Activated CD4-positive, alpha-beta T cell treated with anti-CD3 and anti-CD28 coated beads for 36 hours (primary cell): ENCODE measurements around the gene TRIM9. TPM values are rescaled to one million over a fixed set of nuclear protein-coding genes. Genes with fewer than 3 reads are reported as not detected.
A peak's percentile ranks its signal among the peaks of the same experiment; 100 is the strongest.
"Not testable (repeated sequence)": the region's sequence is repeated elsewhere in the genome, so short reads cannot be mapped to it uniquely, and the experiment has no call there.

Experiments used
- ATAC-seq: fragments of 200-7000 bp; cut with Tn5 transposase; one replicate; pipeline ENCODE4 v1.10.0; 2021; ENCODE audit warnings: mild to moderate bottlenecking, moderate library complexity
- CTCF ChIA-PET: fragments of 350-600 bp; sonication (Branson Sonifier 250); formaldehyde crosslinking; loops from one replicate; lab custom pipeline; 2021; ENCODE audit warnings: antibody characterized with exemption; lab: Charles Lee
- POLR2A ChIA-PET: fragments of 350-600 bp; sonication (Branson Sonifier 250); formaldehyde crosslinking; loops from one replicate; lab custom pipeline; 2021; ENCODE audit warnings: antibody characterized with exemption, inconsistent platforms; lab: Charles Lee
- DNase-seq: peaks from one replicate; pipeline ENCODE4 v3.0.0-alpha.2; 2020
- H3K27ac Mint-ChIP-seq: one replicate; pipeline ENCODE4 v1.8.0; 2021; ENCODE audit warnings: mixed read lengths
- H3K27me3 Mint-ChIP-seq: one replicate; pipeline ENCODE4 v1.8.0; 2021; ENCODE audit warnings: mixed read lengths
- H3K36me3 Mint-ChIP-seq: one replicate; pipeline ENCODE4 v1.8.0; 2021; ENCODE audit warnings: low read depth, mixed read lengths
- H3K4me1 Mint-ChIP-seq: one replicate; pipeline ENCODE4 v1.8.0; 2021; ENCODE audit warnings: mixed read lengths
- H3K4me3 Mint-ChIP-seq: one replicate; pipeline ENCODE4 v1.8.0; 2021; ENCODE audit warnings: mild to moderate bottlenecking, moderate library complexity, mixed read lengths
- H3K9me3 Mint-ChIP-seq: one replicate; pipeline ENCODE4 v1.8.0; 2021; ENCODE audit warnings: low read depth, mixed read lengths
- intact Hi-C, 2 experiments: fragments of 100-400 bp; cut with DNase I in 1 of 2; cut with micrococcal nuclease in 1 of 2; formaldehyde crosslinking; loops; one replicate each; pipeline versions ENCODE4 v1.14.2 to v1.15.1; 2022 to 2024; cut with DNase I, micrococcal nuclease
- total RNA-seq, 2 experiments: library from RNA; stranded (reverse); gene quantifications; one replicate each; pipeline ENCODE4 v1.2.3, GENCODE V29; 2021

Gene TRIM9
- total RNA-seq, 2 experiments from 2014 or later: 2.4 TPM

- CTCF ChIA-PET: interaction anchor here (0.6 kb wide), 1 partner anchor 32 kb away, joined by 3 read pairs; no protein-coding TSS in a partner anchor
- H3K27me3 Mint-ChIP-seq: peaks cover 35% of the 10 kb centered on the region
- H3K27ac Mint-ChIP-seq: no peak overlapping the region
- no peaks in the 10 kb centered on the region for H3K36me3 Mint-ChIP-seq
- ATAC-seq: no peak
- no peaks in the 10 kb centered on the region for H3K9me3 Mint-ChIP-seq
- intact Hi-C loops: loop anchor here in 1 of 2 experiments (10.0 kb wide), 1 partner anchor 151 kb away; the partner anchor contains the start of gene TRIM9
- DNase-seq: no peak
- H3K4me1 Mint-ChIP-seq: peaks cover 13% of the 10 kb centered on the region
- POLR2A ChIA-PET: no interaction called here
- peak overlapping the region; percentile 70 for H3K4me3 Mint-ChIP-seq
Measured at GRCh38 chr14:50943261-50943942, 151.5 kb downstream of the TRIM9 start.

- H3K4me3 Mint-ChIP-seq, H3K27ac Mint-ChIP-seq, DNase-seq, POLR2A ChIA-PET, ATAC-seq, H3K36me3 Mint-ChIP-seq, H3K9me3 Mint-ChIP-seq: not testable (repeated sequence)
- CTCF ChIA-PET: interaction anchor here (0.9 kb wide), 1 partner anchor 9 kb away, joined by 3 read pairs; no protein-coding TSS in a partner anchor
- intact Hi-C loops: loop anchor here in 1 of 2 experiments (10.0 kb wide), 1 partner anchor 153 kb away; the partner anchor contains the start of gene TRIM9
- Mint-ChIP-seq H3K4me1 (peaks cover 13% of the 10 kb centered on the region), H3K27me3 (peaks cover 36% of the 10 kb centered on the region)
Measured at GRCh38 chr14:50941638-50942037, 153.3 kb downstream of the TRIM9 start.

DNA sequence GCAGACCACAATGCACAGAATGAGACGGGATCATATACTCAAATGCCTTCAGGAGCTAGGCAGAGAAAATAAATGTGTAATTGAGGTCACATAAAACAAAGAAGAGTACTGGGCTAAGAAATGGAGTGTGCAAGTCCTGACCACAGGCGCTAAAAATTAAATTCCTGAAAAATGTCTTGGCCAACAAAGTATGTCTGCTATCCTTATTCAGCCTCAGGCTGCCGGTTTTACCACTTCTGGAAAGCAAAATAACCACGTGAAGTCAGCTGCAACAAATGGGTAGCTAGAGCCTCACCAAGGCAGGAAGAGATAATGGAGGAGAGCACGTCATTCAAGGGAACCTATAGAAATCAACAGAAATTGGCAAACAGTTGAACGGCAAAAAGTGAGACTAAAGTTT is 153.8 kb downstream of the TRIM9 start:
- Mint-ChIP-seq H3K27me3 (peaks cover 36% of the 10 kb centered on the region), H3K9me3 (no peaks in the 10 kb centered on the region), H3K4me1 (peaks cover 13% of the 10 kb centered on the region), H3K4me3 (no peak overlapping the region), H3K36me3 (no peaks in the 10 kb centered on the region), H3K27ac (no peak overlapping the region)
- ATAC-seq (no peak), DNase-seq (no peak)
- CTCF ChIA-PET: interaction anchor here (0.9 kb wide), 1 partner anchor 8 kb away, joined by 3 read pairs; no protein-coding TSS in a partner anchor
- POLR2A ChIA-PET: no interaction called here
- intact Hi-C loops: loop anchor here in 1 of 2 experiments (10.0 kb wide), 1 partner anchor 154 kb away; the partner anchor contains the start of gene TRIM9

DNA sequence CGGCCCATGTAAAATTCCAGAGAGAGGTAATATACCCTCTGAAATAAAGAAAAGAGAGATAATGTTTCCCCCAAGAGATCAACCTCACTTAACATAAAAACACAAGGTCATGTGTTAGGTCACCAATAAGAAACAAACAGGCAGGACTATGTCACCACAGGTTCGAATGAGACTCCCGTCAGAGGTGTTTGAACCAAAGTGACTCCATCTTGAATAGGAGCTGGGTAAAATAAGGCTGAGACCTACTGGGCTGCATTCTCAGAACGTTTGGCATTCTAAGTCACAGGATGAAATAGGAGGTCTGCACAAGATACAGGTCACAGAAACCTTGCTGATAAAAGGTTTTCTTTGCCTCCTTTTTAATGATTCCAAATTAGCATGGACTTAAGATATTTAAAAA is 157.1 kb downstream of the TRIM9 start:
- DNase-seq (no peak), ATAC-seq (no peak)
- Mint-ChIP-seq H3K4me1 (no peaks in the 10 kb centered on the region), H3K27me3 (peaks cover 18% of the 10 kb centered on the region), H3K27ac (no peak overlapping the region), H3K9me3 (no peaks in the 10 kb centered on the region), H3K36me3 (no peaks in the 10 kb centered on the region), H3K4me3 (no peak overlapping the region)
- ChIA-PET POLR2A (no interaction called here), CTCF (interaction anchor here (1.3 kb wide), 1 partner anchor 10 kb away, joined by 4 read pairs; no protein-coding TSS in a partner anchor)
- intact Hi-C loops: no loop called here

- Mint-ChIP-seq H3K27ac (no peak overlapping the region), H3K4me1 (no peaks in the 10 kb centered on the region), H3K27me3 (peaks cover 17% of the 10 kb centered on the region), H3K4me3 (no peak overlapping the region), H3K9me3 (no peaks in the 10 kb centered on the region), H3K36me3 (no peaks in the 10 kb centered on the region)
- ChIA-PET CTCF (interaction anchor here (1.0 to 1.3 kb wide), 2 partner anchors 9 to 20 kb away, joined by 4 to 5 read pairs; no protein-coding TSS in a partner anchor), POLR2A (no interaction called here)
- DNase-seq (no peak), ATAC-seq (no peak)
- intact Hi-C loops: no loop called here
Measured at GRCh38 chr14:50937325-50937724, 157.6 kb downstream of the TRIM9 start.

- no peak overlapping the region for H3K27ac Mint-ChIP-seq
- ChIA-PET POLR2A (no interaction called here), CTCF (interaction anchor here (1.0 to 1.3 kb wide), 2 partner anchors 9 to 19 kb away, joined by 4 to 5 read pairs; no protein-coding TSS in a partner anchor)
- H3K4me1 Mint-ChIP-seq: no peaks in the 10 kb centered on the region
- H3K9me3 Mint-ChIP-seq: no peaks in the 10 kb centered on the region
- H3K4me3 Mint-ChIP-seq: no peak overlapping the region
- peaks cover 15% of the 10 kb centered on the region for H3K27me3 Mint-ChIP-seq
- no peaks in the 10 kb centered on the region for H3K36me3 Mint-ChIP-seq
- intact Hi-C loops: no loop called here
- ATAC-seq: no peak
- DNase-seq: no peak
Measured at GRCh38 chr14:50936882-50937281, 158.0 kb downstream of the TRIM9 start.

- H3K9me3 Mint-ChIP-seq: no peaks in the 10 kb centered on the region
- ATAC-seq (no peak), DNase-seq (no peak)
- ChIA-PET POLR2A (no interaction called here), CTCF (interaction anchor here (0.6 kb wide), 1 partner anchor 54 kb away, joined by 4 read pairs; no protein-coding TSS in a partner anchor)
- no peaks in the 10 kb centered on the region for H3K4me1 Mint-ChIP-seq
- H3K27me3 Mint-ChIP-seq: peaks cover 6% of the 10 kb centered on the region
- no peak overlapping the region for H3K4me3 Mint-ChIP-seq
- no peaks in the 10 kb centered on the region for H3K36me3 Mint-ChIP-seq
- no peak overlapping the region for H3K27ac Mint-ChIP-seq
- intact Hi-C loops: no loop called here
Measured at GRCh38 chr14:50936016-50936340, 158.9 kb downstream of the TRIM9 start.

DNA sequence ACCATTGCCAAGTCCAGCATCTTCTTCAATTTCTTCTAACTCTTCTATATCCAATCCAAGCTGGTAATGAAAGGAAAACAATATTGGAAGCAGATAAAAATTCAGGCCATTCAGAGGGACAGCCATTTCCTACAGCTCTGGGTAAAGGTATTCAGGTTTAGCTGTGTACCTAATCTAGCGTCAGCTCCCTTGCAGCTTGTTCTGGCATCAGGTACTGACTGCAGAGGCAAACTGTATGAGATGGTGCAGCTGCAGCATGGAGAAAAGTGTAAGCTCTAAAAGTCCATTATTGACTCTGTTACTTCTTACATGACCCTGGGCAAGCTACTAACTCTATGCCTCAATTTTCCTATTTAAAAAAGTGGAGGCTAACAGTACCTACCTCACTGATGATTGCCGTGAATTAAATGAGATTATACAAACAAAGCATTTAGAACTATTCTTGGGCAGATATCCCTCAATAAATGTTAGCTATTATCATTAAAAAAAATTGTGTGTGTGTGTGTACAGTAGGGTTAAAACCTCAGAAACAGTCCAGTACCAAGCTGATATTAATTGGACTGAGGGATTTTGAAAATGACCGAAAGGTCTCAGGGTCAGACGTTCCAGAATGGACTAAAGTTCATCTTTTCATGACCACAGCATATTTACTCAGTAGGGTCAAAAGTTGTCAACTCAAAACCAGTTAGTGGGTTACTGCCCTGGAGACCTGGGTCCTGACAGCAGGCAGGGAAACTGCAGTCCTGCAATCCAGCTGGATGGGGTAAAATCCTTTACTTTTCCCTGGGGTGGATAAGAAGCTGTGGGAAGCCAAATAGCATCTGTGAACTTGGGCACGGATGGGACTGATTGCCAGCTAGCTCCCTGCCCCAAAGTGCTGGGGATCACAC is 159.5 kb downstream of the TRIM9 start:
- H3K36me3 Mint-ChIP-seq: no peaks in the 10 kb centered on the region
- intact Hi-C loops: no loop called here

DNA sequence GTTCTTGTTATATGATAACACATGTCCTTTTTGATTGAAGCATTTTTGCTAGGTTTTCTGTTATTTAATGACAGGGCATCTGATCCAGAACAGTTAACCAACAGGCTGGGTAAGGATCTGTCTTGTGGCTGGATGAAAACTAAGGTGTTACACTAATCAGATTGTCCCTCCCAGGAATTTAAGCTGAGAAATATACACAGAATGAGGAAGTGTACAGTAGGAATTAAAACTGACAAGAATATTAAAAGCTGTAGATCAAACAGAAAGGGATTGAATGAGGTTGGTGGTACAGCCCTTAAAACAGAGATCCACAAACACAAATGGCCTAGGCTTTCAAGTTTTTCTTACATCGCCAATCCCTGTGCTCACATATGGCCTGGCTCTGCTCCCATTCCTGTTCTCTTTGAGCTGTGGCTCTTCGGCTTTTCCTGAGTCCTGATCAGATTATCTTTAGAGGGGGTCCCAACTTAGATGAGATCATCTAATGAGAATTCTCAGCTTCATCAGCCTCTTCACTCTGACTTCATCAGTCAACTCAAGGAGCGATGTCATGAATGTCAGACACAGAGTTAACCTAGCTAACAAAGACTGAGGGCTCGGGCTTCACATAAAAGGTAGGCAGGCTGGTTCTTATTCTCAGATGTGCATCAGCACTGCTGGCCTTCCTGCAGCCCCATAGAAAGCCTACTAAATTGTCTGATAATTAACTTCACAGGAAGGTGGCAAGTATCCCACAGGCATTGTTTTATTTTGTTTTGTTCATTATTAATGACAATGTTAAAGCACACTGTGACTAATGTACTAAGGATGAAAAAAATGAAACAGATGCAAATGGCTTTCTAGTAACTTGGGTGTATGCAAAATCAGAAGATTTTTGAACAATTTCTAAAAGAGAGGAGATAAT is 162.1 kb downstream of the TRIM9 start:
- Mint-ChIP-seq H3K4me3 (no peak overlapping the region), H3K27me3 (no peaks in the 10 kb centered on the region), H3K4me1 (no peaks in the 10 kb centered on the region), H3K36me3 (no peaks in the 10 kb centered on the region), H3K27ac (no peak overlapping the region), H3K9me3 (no peaks in the 10 kb centered on the region)
- CTCF ChIA-PET: interaction anchor here (0.5 to 1.3 kb wide), 3 partner anchors 9 to 181 kb away, joined by 3 to 4 read pairs (median 3); no protein-coding TSS in a partner anchor
- no peak for ATAC-seq
- intact Hi-C loops: no loop called here
- no peak for DNase-seq
- POLR2A ChIA-PET: no interaction called here

More for the DNA sequence above, 159.5 kb downstream of the TRIM9 start:
- Mint-ChIP-seq H3K27me3 (peaks cover 4% of the 10 kb centered on the region), H3K4me1 (no peaks in the 10 kb centered on the region), H3K27ac (no peak overlapping the region), H3K4me3 (no peak overlapping the region), H3K9me3 (no peaks in the 10 kb centered on the region)
- ChIA-PET CTCF (interaction anchor here (0.6 to 0.9 kb wide), 2 partner anchors 10 to 55 kb away, joined by 3 to 4 read pairs; no protein-coding TSS in a partner anchor), POLR2A (no interaction called here)
- no peak for DNase-seq
- no peak for ATAC-seq

DNA sequence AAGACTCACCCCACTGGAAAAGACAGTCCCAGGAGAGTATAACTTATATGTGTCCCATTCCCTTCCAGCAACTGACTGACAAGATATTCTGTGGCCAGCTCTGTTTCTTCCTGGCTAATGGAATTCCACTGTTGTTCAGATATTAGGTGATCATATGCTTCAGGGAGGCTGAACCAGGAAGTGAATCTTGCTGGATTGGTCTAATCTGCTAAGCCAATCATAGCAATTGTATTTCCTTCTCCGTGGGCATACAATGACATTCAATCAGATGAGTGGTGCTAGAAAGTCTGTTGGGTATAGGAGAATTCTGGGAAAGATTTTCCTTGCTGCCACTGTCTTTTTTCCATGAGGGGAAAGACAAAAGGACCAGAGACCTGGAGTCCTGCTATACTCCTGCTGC is 162.7 kb downstream of the TRIM9 start:
- CTCF ChIA-PET: interaction anchor here (1.3 kb wide), 1 partner anchor 182 kb away, joined by 3 read pairs; no protein-coding TSS in a partner anchor
- intact Hi-C loops: no loop called here

More for the DNA sequence above, 162.7 kb downstream of the TRIM9 start:
- Mint-ChIP-seq H3K36me3 (no peaks in the 10 kb centered on the region), H3K27ac (no peak overlapping the region), H3K27me3 (no peaks in the 10 kb centered on the region), H3K9me3 (no peaks in the 10 kb centered on the region), H3K4me3 (no peak overlapping the region), H3K4me1 (no peaks in the 10 kb centered on the region)
- no peak for ATAC-seq
- DNase-seq: no peak
- POLR2A ChIA-PET: no interaction called here
